ENCODE results near the gene C15orf39. TPM values are rescaled to one million over a fixed set of nuclear protein-coding genes. Genes with fewer than 3 reads are reported as not detected.

C15orf39 gene
- total and polyA plus RNA-seq, 9 of the 15 experiments (the other 6 are each of a cell fraction or from before 2014, with no cell fraction given): 0.31 to 29.8 (median 4.4) TPM

GRCh38 chr15:75153565-75154276, 48.0 kb upstream of the C15orf39 start:
- H3K4me3 ChIP-seq: no peak overlapping the region
- H3K27ac ChIP-seq (ENCODE audit: extremely low read depth, low read depth, low read length): no peak overlapping the region; the same call in 2 of the 3 replicates
- ChIA-PET CTCF (ENCODE audit: low intra/inter-chr PET ratio) (no interaction called here), POLR2A (interaction anchor here (0.7 kb wide), 1 partner anchor 167 kb away, joined by 3 read pairs; no protein-coding TSS in a partner anchor)
- peaks cover 4% of the 10 kb centered on the region; the same call in 1 of the 2 replicates for H3K9me3 ChIP-seq (replicated peaks; ENCODE audit: control insufficient read depth, insufficient read depth, low read depth, low read length)
- H3K9ac ChIP-seq (ENCODE audit: insufficient read depth in 1 of 2, low read depth in 2 of 2, low read length in 2 of 2): peak overlapping the region in 1 of 2 experiments; percentile 74; a peak in 1 of 4 replicates
- H3K9me1 ChIP-seq (ENCODE audit: control insufficient read depth, insufficient read depth, low read length): no peaks in the 10 kb centered on the region
- BruUV-seq (replicated peaks): no TSS peak
- no peak overlapping the region for H3K4me2 ChIP-seq (ENCODE audit: insufficient read depth, low read length)
- peaks cover 4 to 38% of the 10 kb centered on the region in 2 experiments; a peak in 4 of 5 replicates for H3K4me1 ChIP-seq (replicated peaks in 1 of 2; ENCODE audit: control insufficient read depth in 2 of 2, insufficient read depth in 2 of 2, low read length in 2 of 2)
- no peaks in the 10 kb centered on the region for H3K79me2 ChIP-seq (ENCODE audit: control insufficient read depth, insufficient read depth, low read length)
- TF ChIP-seq VEZF1 (CRISPR knock-in tag; IDR thresholded peaks at IDR 0.05) (peak; percentile 59), SPI1 (IDR thresholded peaks at IDR 0.05; ENCODE audit: borderline replicate concordance, low read depth, low read length) (peak; percentile 38; the same call in 1 of the 2 replicates), SNAPC5 (CRISPR knock-in tag; IDR thresholded peaks at IDR 0.05) (no peak), MEF2D (tag; conservative IDR thresholded peaks at IDR 0.05; ENCODE audit: low read depth) (no peak), ZNF740 (CRISPR knock-in tag; IDR thresholded peaks at IDR 0.05) (0 out of 2 replicates have a peak, but pooled peaks have one; percentile 4), ZNF740 (tag; IDR thresholded peaks at IDR 0.05) (no peak)
- no peaks in the 10 kb centered on the region for H3K36me3 ChIP-seq (ENCODE audit: control insufficient read depth, insufficient read depth, low read length)
- in situ Hi-C loops (cut with MboI) (no loop called here), intact Hi-C loops (cut with micrococcal nuclease) (no loop called here)
- no peak for FAIRE-seq
- no peak for ATAC-seq
- 69% methylated on average over 7 of the region's 8 CpGs for WGBS (ENCODE audit: insufficient coverage, low coverage, missing lambda C conversion rate)
- no peaks in the 10 kb centered on the region for H3K27me3 ChIP-seq (ENCODE audit: control insufficient read depth in 2 of 2, insufficient read depth in 2 of 2, low read length in 2 of 2)
- no peak for DNase-seq (ENCODE audit: extremely low read depth in 1 of 4, low spot score in 3 of 4)
- no peaks in the 10 kb centered on the region for H4K20me1 ChIP-seq (replicated peaks; ENCODE audit: control insufficient read depth, insufficient read depth, low read length)
- H2AFZ ChIP-seq (ENCODE audit: low read depth, low read length): peak overlapping the region; percentile 66; the same call in 1 of the 2 replicates
